ENCODE measurements around the gene DAB1. TPM values are rescaled to one million over a fixed set of nuclear protein-coding genes. Genes with fewer than 3 reads are reported as not detected.

Gene DAB1
- total RNA-seq, 1 donor from 2014 or later, result 0.25 TPM

- no peak for TF ChIP-seq CTCF (IDR thresholded peaks at IDR 0.05; ENCODE audit: insufficient read depth, low read length, poor library complexity, severe bottlenecking)
- H3K36me3 ChIP-seq (ENCODE audit: control insufficient read depth, insufficient read depth, low read length), result no peaks in the 10 kb centered on the region
- H3K27me3 ChIP-seq (ENCODE audit: control insufficient read depth, insufficient read depth, low read length), result no peaks in the 10 kb centered on the region
- no peak overlapping the region for H3K4me3 ChIP-seq (ENCODE audit: low read depth, low read length)
- DNase-seq (ENCODE audit: low read depth), result no peak
Observed at GRCh38 chr1:57036641-57037579, 386.9 kb downstream of the DAB1 start.

DNA sequence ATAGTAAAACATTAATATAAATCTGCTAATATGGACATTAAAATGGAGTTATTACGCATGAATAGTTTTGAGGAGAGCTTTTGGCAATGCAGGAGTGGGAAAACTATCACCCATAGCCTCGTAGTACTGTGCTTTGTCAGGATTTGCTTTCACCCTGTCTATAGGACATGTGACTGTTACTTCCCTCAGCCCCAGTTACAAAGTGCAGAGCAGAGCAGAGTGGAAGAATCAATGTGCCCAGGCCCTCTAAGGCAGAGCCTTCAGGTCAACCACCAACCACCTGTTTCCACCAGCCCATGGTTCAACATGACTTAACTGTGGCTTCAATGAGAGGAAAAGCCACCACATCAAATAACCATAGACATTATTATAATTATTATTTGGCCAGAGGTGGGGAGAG lies 389.1 kb downstream of the DAB1 start:
- Histone ChIP-seq H3K27me3 (ENCODE audit: control insufficient read depth, insufficient read depth, low read length) (no peaks in the 10 kb centered on the region), H3K4me3 (ENCODE audit: low read depth, low read length) (no peak overlapping the region), H3K36me3 (ENCODE audit: control insufficient read depth, insufficient read depth, low read length) (no peaks in the 10 kb centered on the region)
- TF ChIP-seq CTCF (IDR thresholded peaks at IDR 0.05; ENCODE audit: insufficient read depth, low read length, poor library complexity, severe bottlenecking), result no peak
- DNase-seq (ENCODE audit: low read depth), result no peak

DNA sequence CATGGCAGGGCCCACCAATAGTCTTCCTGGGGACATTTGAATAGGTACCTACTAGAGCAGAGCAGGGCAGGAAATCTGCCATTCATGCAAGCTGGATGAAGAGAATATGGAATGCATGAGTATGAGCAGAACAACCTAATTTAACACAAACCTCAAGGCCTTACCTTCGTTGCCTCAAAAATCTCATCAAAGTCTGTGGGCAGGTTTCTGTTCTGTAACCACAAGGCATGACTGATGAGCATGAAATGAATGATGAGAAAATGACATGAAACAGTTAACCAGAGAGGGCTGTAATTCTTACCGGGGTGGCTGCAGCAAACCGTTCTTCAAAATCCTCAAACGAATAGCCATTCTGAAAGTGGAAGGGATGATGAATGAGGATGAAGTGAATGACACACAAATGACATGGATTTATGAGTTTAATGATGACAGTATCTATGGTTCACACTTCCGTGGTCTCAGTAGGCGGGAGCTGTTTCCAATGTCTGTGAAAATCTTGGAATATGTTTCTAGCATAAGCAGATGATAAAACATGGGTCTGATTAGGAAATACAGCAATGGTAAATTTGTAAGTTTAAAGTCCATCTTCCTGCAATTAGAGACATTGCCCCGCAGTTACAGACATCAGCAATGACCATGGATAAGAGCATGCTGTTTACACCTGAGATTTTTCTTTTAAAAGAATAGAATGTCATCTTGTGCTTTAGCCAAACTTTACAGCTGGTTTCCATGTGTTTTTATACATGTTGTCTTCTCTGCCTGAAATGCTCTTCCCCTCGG lies 390.4 kb downstream of the DAB1 start:
- TF ChIP-seq CTCF (IDR thresholded peaks at IDR 0.05; ENCODE audit: insufficient read depth, low read length, poor library complexity, severe bottlenecking), result no peak
- DNase-seq (ENCODE audit: low read depth), result no peak
- Histone ChIP-seq H3K27me3 (ENCODE audit: control insufficient read depth, insufficient read depth, low read length) (no peaks in the 10 kb centered on the region), H3K36me3 (ENCODE audit: control insufficient read depth, insufficient read depth, low read length) (no peaks in the 10 kb centered on the region), H3K4me3 (ENCODE audit: low read depth, low read length) (no peak overlapping the region)

DNA sequence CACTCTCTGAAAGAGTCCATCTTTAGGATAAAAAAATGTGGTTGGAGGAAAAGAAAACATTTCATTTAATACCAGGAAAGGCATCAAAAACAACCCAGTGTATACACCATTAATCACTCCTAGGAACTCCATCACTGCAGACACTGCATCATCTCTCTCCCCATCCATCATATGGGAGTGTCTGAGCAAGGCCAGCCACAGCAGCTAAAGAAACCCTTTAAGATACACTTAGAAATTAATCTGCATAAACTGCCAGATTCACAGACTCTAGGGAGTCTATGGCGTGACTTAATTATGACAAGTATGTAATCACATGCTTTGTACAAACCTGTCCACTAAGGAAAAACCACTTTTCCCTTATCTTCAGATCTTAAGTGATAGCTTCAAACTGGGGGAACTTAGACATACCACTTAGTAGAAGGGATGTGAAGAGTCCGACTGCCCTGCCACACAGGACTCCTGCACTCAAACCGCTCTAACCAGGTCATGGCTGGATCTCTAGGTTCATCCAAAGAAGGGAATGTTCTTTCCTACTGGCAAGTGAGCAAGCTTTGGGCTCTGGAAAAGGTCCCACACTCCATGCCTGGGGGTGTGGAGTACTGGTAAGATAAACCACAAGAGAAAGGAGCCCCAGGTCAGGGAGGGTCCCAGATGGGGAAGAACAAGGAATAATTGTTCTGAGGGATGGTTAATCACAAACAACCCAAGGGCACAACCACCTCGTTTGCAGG lies 397.1 kb downstream of the DAB1 start:
- no peak for TF ChIP-seq CTCF (IDR thresholded peaks at IDR 0.05; ENCODE audit: insufficient read depth, low read length, poor library complexity, severe bottlenecking)
- H3K4me3 ChIP-seq (ENCODE audit: low read depth, low read length), result no peak overlapping the region
- H3K27me3 ChIP-seq (ENCODE audit: control insufficient read depth, insufficient read depth, low read length), result no peaks in the 10 kb centered on the region
- no peak for DNase-seq (ENCODE audit: low read depth)
- no peaks in the 10 kb centered on the region for H3K36me3 ChIP-seq (ENCODE audit: control insufficient read depth, insufficient read depth, low read length)

DNA sequence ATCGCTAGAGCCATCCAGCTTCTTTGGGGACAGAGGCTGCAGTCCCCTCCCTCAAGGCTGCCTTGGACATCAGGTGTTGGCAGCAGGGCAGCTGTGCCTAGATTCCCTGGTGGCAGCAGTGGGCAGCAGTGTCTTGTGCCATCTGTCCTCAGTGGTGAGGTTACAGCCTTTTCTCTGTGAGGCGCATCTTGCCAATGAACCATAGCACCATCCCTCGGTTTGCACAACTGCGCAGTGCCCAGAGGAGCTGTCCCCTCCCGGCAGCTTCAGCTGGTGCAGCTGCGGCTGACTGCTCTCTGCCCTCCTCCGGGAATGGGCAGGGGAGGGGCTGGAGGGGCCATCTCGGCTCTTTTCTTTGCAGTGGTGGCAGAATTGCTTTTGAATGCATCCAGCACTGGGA lies 399.0 kb downstream of the DAB1 start:
- TF ChIP-seq CTCF (IDR thresholded peaks at IDR 0.05; ENCODE audit: insufficient read depth, low read length, poor library complexity, severe bottlenecking), result peak; percentile 39
- no peaks in the 10 kb centered on the region for H3K27me3 ChIP-seq (ENCODE audit: control insufficient read depth, insufficient read depth, low read length)
- no peaks in the 10 kb centered on the region for H3K36me3 ChIP-seq (ENCODE audit: control insufficient read depth, insufficient read depth, low read length)
- DNase-seq (ENCODE audit: low read depth), result peak; percentile 10
- H3K4me3 ChIP-seq (ENCODE audit: low read depth, low read length), result no peak overlapping the region

Measured in kidney epithelial cell (primary cell).